ENCODE data around the gene CASZ1.

Gene CASZ1

DNA sequence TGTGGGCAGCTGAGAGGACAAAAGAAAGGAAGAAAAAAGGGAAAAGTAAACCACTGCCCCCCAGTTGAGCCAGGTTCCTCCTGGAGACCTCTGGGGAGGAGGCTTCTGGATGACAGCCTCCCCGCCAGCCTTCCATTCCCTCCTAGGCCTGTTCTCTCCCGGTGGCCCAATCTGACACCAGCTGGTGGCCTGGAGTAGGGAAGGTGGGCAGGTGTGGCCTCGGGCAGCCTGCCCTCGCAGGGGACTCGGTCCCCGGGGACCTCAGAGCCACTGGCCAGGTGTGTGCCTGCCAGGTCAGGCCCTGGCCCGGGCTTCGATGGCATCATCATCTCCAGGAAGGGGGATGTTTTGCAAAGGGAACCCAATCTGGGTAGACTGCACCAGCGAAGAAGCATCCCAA, 159.0 kb downstream of the CASZ1 start:
- no peaks in the 10 kb centered on the region for H3K36me3 ChIP-seq (ENCODE audit: insufficient read depth, low read depth, low read length)
- no peak overlapping the region for H3K27ac ChIP-seq (ENCODE audit: low read length)
- H3K4me3 ChIP-seq (ENCODE audit: low read length), result no peak overlapping the region
- no peaks in the 10 kb centered on the region for H3K27me3 ChIP-seq (ENCODE audit: insufficient read depth, low read length)
- H3K9ac ChIP-seq (ENCODE audit: low read depth, low read length), result no peak overlapping the region
- H3K9me3 ChIP-seq (ENCODE audit: insufficient read depth, low read depth, low read length), result no peaks in the 10 kb centered on the region
- H3K4me1 ChIP-seq (ENCODE audit: insufficient read depth, low read length), result peaks cover 8% of the 10 kb centered on the region

- Histone ChIP-seq H3K4me1 (ENCODE audit: insufficient read depth, low read length) (peaks cover 17% of the 10 kb centered on the region), H3K9me3 (ENCODE audit: insufficient read depth, low read depth, low read length) (no peaks in the 10 kb centered on the region), H3K36me3 (ENCODE audit: insufficient read depth, low read depth, low read length) (no peaks in the 10 kb centered on the region), H3K9ac (ENCODE audit: low read depth, low read length) (no peak overlapping the region), H3K4me3 (ENCODE audit: low read length) (no peak overlapping the region), H3K27ac (ENCODE audit: low read length) (no peak overlapping the region), H3K27me3 (ENCODE audit: insufficient read depth, low read length) (no peaks in the 10 kb centered on the region)
These were observed 160.5 kb downstream of the CASZ1 start for GRCh38 chr1:10635992-10636391.

DNA sequence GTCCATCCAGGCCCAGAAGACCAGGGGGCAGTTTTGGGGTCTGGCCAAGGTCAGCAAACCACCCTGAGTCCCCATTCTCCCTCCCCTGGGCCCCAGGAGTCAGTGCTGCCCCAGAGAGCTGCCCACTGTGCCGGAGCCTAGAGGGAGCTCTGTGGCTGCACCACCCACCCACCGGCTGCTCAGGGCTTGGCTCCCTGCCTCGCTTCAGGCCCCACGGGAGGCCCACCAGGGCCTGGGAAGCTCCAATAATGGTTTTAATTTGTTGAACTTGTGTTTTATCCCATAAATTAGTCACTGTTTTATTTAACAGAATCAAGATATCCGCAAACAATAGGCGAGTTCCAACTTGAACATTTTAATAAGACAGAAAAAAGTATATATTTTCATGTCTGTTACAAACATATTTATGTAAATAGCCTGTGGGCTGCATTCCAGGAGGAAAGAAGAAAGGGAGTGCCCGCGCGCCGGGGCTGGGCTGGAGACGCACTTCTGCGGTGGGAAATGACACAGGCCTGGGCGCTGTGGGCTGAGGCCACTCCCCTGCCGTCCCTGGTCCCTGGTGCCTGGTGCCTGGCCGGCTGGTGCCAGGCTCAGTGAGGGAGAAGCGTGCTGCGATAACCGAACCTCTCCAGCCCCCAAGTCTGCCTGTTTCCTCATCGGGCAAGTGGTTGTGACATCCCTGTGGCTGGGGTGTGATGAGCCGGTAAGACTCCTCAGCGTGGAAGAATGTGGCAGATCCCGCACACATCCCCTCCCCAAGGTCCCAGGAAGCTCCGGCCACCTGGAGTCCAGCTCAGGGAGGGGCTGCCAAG, 161.2 kb downstream of the CASZ1 start:
- H3K4me1 ChIP-seq (ENCODE audit: insufficient read depth, low read length), result peaks cover 17% of the 10 kb centered on the region

GRCh38 chr1:10634428-10635084, 161.9 kb downstream of the CASZ1 start:
- no peak overlapping the region for H3K27ac ChIP-seq (ENCODE audit: low read length)
- no peaks in the 10 kb centered on the region for H3K9me3 ChIP-seq (ENCODE audit: insufficient read depth, low read depth, low read length)
- no peak overlapping the region for H3K9ac ChIP-seq (ENCODE audit: low read depth, low read length)
- H3K27me3 ChIP-seq (ENCODE audit: insufficient read depth, low read length), result no peaks in the 10 kb centered on the region
- no peaks in the 10 kb centered on the region for H3K36me3 ChIP-seq (ENCODE audit: insufficient read depth, low read depth, low read length)
- H3K4me1 ChIP-seq (ENCODE audit: insufficient read depth, low read length), result peaks cover 17% of the 10 kb centered on the region
- H3K4me3 ChIP-seq (ENCODE audit: low read length), result no peak overlapping the region

More for the DNA sequence above, 161.2 kb downstream of the CASZ1 start:
- H3K9ac ChIP-seq (ENCODE audit: low read depth, low read length), result no peak overlapping the region
- H3K9me3 ChIP-seq (ENCODE audit: insufficient read depth, low read depth, low read length), result no peaks in the 10 kb centered on the region
- H3K4me3 ChIP-seq (ENCODE audit: low read length), result no peak overlapping the region
- H3K36me3 ChIP-seq (ENCODE audit: insufficient read depth, low read depth, low read length), result no peaks in the 10 kb centered on the region
- no peaks in the 10 kb centered on the region for H3K27me3 ChIP-seq (ENCODE audit: insufficient read depth, low read length)
- H3K27ac ChIP-seq (ENCODE audit: low read length), result no peak overlapping the region

- no peak overlapping the region for H3K27ac ChIP-seq (ENCODE audit: low read length)
- H3K9me3 ChIP-seq (ENCODE audit: insufficient read depth, low read depth, low read length), result no peaks in the 10 kb centered on the region
- no peak overlapping the region for H3K9ac ChIP-seq (ENCODE audit: low read depth, low read length)
- no peaks in the 10 kb centered on the region for H3K36me3 ChIP-seq (ENCODE audit: insufficient read depth, low read depth, low read length)
- H3K4me1 ChIP-seq (ENCODE audit: insufficient read depth, low read length), result peaks cover 17% of the 10 kb centered on the region
- H3K27me3 ChIP-seq (ENCODE audit: insufficient read depth, low read length), result no peaks in the 10 kb centered on the region
- H3K4me3 ChIP-seq (ENCODE audit: low read length), result no peak overlapping the region
These were observed 162.4 kb downstream of the CASZ1 start for GRCh38 chr1:10634075-10634427.

- H3K27me3 ChIP-seq (ENCODE audit: insufficient read depth, low read length), result no peaks in the 10 kb centered on the region
- peaks cover 17% of the 10 kb centered on the region for H3K4me1 ChIP-seq (ENCODE audit: insufficient read depth, low read length)
- H3K4me3 ChIP-seq (ENCODE audit: low read length), result no peak overlapping the region
- H3K27ac ChIP-seq (ENCODE audit: low read length), result peak overlapping the region; percentile 81
- H3K9ac ChIP-seq (ENCODE audit: low read depth, low read length), result no peak overlapping the region; the same call in 1 of the 2 replicates
- no peaks in the 10 kb centered on the region for H3K9me3 ChIP-seq (ENCODE audit: insufficient read depth, low read depth, low read length)
- no peaks in the 10 kb centered on the region for H3K36me3 ChIP-seq (ENCODE audit: insufficient read depth, low read depth, low read length)
These were observed 163.0 kb downstream of the CASZ1 start for GRCh38 chr1:10633416-10633815.

DNA sequence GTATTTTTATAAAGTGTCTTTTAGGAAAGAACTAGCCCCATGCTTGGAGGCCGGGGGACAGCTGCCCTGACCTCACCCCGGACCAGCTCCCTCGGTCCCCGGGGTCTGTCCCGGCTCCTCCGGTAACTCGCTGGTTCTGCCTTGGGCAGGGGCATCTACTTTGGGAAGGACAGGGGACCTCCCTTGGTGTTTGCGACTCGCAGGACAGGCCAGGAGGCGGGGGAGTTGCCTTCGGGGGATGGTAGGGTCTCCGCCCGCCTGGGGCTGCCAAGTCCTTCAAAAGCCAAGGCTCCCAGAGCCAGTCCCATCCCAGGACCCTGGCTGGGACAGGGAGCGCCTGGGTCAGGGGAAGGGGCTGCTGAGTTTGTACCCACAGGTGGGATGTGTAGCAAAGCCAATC, 163.8 kb downstream of the CASZ1 start:
- Histone ChIP-seq H3K27ac (ENCODE audit: low read length) (peak overlapping the region; percentile 81), H3K9ac (ENCODE audit: low read depth, low read length) (peak overlapping the region; percentile 77; the same call in 1 of the 2 replicates), H3K4me3 (ENCODE audit: low read length) (no peak overlapping the region; the same call in 1 of the 2 replicates), H3K27me3 (ENCODE audit: insufficient read depth, low read length) (no peaks in the 10 kb centered on the region), H3K9me3 (ENCODE audit: insufficient read depth, low read depth, low read length) (no peaks in the 10 kb centered on the region), H3K4me1 (ENCODE audit: insufficient read depth, low read length) (peaks cover 17% of the 10 kb centered on the region), H3K36me3 (ENCODE audit: insufficient read depth, low read depth, low read length) (no peaks in the 10 kb centered on the region)

- Histone ChIP-seq H3K36me3 (ENCODE audit: insufficient read depth, low read depth, low read length) (no peaks in the 10 kb centered on the region), H3K27me3 (ENCODE audit: insufficient read depth, low read length) (no peaks in the 10 kb centered on the region), H3K9me3 (ENCODE audit: insufficient read depth, low read depth, low read length) (no peaks in the 10 kb centered on the region), H3K9ac (ENCODE audit: low read depth, low read length) (peak overlapping the region; percentile 77), H3K27ac (ENCODE audit: low read length) (peak overlapping the region; percentile 81), H3K4me3 (ENCODE audit: low read length) (peak overlapping the region; percentile 46; the same call in 1 of the 2 replicates), H3K4me1 (ENCODE audit: insufficient read depth, low read length) (peaks cover 17% of the 10 kb centered on the region)
These were observed 164.4 kb downstream of the CASZ1 start for GRCh38 chr1:10631811-10632593.

GRCh38 chr1:10631121-10631810, 165.2 kb downstream of the CASZ1 start:
- H3K27ac ChIP-seq (ENCODE audit: low read length), result peak overlapping the region; percentile 81
- H3K9me3 ChIP-seq (ENCODE audit: insufficient read depth, low read depth, low read length), result no peaks in the 10 kb centered on the region
- H3K27me3 ChIP-seq (ENCODE audit: insufficient read depth, low read length), result no peaks in the 10 kb centered on the region
- H3K9ac ChIP-seq (ENCODE audit: low read depth, low read length), result peak overlapping the region; percentile 77
- H3K4me3 ChIP-seq (ENCODE audit: low read length), result no peak overlapping the region
- H3K4me1 ChIP-seq (ENCODE audit: insufficient read depth, low read length), result peaks cover 17% of the 10 kb centered on the region
- no peaks in the 10 kb centered on the region for H3K36me3 ChIP-seq (ENCODE audit: insufficient read depth, low read depth, low read length)

GRCh38 chr1:10630661-10631120, 165.8 kb downstream of the CASZ1 start:
- Histone ChIP-seq H3K27ac (ENCODE audit: low read length) (no peak overlapping the region), H3K9me3 (ENCODE audit: insufficient read depth, low read depth, low read length) (no peaks in the 10 kb centered on the region), H3K4me3 (ENCODE audit: low read length) (no peak overlapping the region), H3K9ac (ENCODE audit: low read depth, low read length) (no peak overlapping the region), H3K4me1 (ENCODE audit: insufficient read depth, low read length) (peaks cover 17% of the 10 kb centered on the region), H3K27me3 (ENCODE audit: insufficient read depth, low read length) (no peaks in the 10 kb centered on the region), H3K36me3 (ENCODE audit: insufficient read depth, low read depth, low read length) (no peaks in the 10 kb centered on the region)

All from iPS-20b (cell line).